ENCODE data around the gene IL17REL. TPM values are rescaled to one million over a fixed set of nuclear protein-coding genes. Genes with fewer than 3 reads are reported as not detected.

Gene IL17REL
- total RNA-seq, 4 donors from 2014 or later = 0.12 to 0.26 TPM; not detected in 2

- peaks cover 0 to 6% of the 10 kb centered on the region in 2 donors for H3K27me3 ChIP-seq
- no peak overlapping the region for H3K27ac ChIP-seq
- no peaks in the 10 kb centered on the region for H3K36me3 ChIP-seq
- DNase-seq = no peak
- TF ChIP-seq POLR2A (IDR thresholded peaks at IDR 0.05) (no peak), CTCF (IDR thresholded peaks at IDR 0.05) (no peak)
- no peaks in the 10 kb centered on the region for H3K4me1 ChIP-seq
- H3K9me3 ChIP-seq = no peaks in the 10 kb centered on the region
- intact Hi-C loops (cut with DNase I; ENCODE audit: low total_unique reads) = no loop called here
- no peak overlapping the region for H3K4me3 ChIP-seq
Measured at GRCh38 chr22:50002791-50003190, 9.8 kb downstream of the IL17REL start.

- no peak for DNase-seq
- Histone ChIP-seq H3K36me3 (no peaks in the 10 kb centered on the region), H3K27me3 (peaks cover 0 to 6% of the 10 kb centered on the region in 2 donors), H3K4me3 (no peak overlapping the region), H3K27ac (no peak overlapping the region), H3K9me3 (no peaks in the 10 kb centered on the region), H3K4me1 (no peaks in the 10 kb centered on the region)
- intact Hi-C loops (cut with DNase I; ENCODE audit: low total_unique reads) = no loop called here
- TF ChIP-seq POLR2A (IDR thresholded peaks at IDR 0.05) = no peak
- TF ChIP-seq CTCF (IDR thresholded peaks at IDR 0.05) = no peak
Measured at GRCh38 chr22:50001388-50002231, 11.0 kb downstream of the IL17REL start.

DNA sequence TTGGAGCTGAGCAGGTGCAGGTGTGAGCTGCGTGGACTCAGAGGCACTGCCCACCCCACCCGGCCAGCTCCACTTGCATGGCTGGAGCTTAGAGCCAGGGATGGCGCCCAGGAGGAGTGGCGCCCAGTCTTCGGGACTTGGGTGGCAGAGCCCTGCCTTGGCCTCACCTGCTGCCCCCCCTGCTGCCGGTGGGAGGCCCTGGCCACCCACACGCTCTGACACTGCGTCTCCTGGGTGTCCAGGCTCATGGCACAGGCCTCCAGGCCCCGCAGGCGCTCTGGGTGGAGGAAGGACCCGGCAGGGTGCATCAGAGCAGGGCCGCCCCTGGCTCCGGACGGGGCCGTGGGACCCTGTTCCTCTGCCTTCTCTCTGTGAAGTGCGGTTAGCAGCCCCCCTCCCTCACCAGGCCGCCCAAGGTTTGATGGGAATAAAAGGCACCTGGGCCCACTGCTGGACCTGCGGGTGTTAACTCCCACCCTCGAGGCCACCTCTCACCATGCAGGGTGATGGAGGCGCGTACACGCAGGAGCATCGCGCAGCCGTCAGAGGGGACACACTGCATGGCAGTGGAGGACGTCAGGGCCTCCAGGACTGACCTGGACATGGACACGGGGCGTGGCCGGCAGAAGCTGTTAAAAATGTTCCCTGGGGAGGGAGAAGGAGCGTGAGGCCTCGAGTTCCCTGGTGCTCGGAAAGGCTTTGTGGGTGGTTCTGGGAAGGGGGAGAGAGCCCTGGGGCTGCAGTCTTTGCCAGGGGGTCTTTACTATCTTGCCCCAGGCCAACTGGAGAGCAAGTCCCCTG is 11.8 kb downstream of the IL17REL start:
- Histone ChIP-seq H3K9me3 (no peaks in the 10 kb centered on the region), H3K27me3 (peaks cover 0 to 6% of the 10 kb centered on the region in 2 donors), H3K36me3 (no peaks in the 10 kb centered on the region), H3K4me1 (no peaks in the 10 kb centered on the region), H3K27ac (no peak overlapping the region), H3K4me3 (no peak overlapping the region)
- DNase-seq = no peak
- intact Hi-C loops (cut with DNase I; ENCODE audit: low total_unique reads) = no loop called here
- TF ChIP-seq POLR2A (IDR thresholded peaks at IDR 0.05) (no peak), CTCF (IDR thresholded peaks at IDR 0.05) (no peak)

DNA sequence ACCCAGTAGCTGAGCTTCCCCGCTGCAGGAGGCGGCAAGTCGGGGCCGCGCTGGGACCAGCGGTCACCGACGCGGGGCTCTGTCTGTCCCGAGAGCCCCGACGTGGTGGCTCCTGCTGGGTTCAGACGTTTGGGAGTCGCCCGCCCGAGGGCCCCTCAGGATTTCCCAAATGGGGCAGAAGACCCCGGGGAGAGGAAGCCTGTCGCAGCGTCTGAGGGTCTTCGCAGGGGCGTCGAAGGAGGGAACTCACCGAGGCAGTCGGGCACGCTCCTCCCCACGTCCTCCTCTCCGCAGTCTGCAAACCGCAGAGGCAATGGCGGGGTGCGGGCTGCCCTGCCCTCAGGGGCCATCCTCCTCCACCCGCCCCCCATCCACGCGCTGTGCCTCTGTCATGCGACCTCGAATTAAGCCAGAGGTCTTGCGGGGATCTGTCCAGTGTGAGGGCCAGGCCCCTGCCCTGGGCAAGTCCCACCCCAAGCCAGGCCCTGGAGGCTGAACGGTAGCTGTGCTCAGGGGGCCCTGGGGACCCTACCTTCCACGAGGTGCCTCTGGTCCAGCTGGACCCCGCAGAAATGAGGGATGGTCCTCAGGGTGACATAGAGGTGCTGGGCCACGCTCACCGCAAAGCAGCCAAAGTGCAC is 12.5 kb downstream of the IL17REL start:
- H3K4me3 ChIP-seq = no peak overlapping the region
- no peak for TF ChIP-seq POLR2A (IDR thresholded peaks at IDR 0.05)
- DNase-seq = no peak
- H3K27ac ChIP-seq = no peak overlapping the region
- peaks cover 0 to 6% of the 10 kb centered on the region in 2 donors for H3K27me3 ChIP-seq
- H3K9me3 ChIP-seq = no peaks in the 10 kb centered on the region
- no peaks in the 10 kb centered on the region for H3K36me3 ChIP-seq
- no peaks in the 10 kb centered on the region for H3K4me1 ChIP-seq
- intact Hi-C loops (cut with DNase I; ENCODE audit: low total_unique reads) = no loop called here

DNA sequence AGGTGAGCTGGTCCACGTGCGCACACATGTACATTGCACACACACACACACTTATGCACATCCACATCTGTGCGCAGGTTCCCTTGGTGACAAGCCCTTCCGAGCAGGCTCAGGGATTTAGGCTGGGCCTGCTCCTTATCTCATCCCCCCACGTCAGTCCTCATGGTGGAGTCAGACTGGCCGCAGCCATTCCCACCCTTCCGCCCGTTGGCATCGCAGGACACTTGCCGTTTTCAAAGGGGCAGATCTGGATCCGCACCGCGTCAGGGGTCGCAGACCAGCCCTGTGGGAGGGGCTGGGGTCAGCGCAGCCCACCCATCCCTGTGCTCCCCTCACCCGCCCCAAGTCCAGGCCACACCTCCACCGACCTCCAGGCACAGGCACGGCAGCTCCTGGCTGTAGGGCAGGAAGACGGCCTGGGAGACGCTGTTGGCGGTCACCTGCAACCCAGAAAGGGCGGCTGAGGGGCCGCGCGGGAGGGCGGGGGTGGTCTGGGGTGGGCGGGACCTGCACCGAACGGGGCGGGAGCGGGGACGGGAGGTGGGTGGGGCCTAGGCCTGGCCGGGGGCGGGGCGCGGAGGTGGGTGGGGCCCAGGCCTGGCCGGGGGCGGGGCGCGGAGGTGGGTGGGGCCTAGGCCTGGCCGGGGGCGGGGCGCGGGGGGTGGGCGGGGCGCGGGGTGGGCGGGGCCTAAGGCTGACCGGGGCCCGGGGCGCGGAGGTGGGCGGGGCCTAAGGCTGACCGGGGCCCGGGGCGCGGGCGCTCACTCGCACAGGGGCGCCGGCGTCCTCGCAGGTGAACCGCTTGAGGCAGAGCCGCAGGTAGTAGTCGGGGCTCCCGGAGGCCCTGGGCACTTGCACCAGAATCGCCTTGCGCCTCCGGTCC is 13.3 kb downstream of the IL17REL start:
- intact Hi-C loops (cut with DNase I; ENCODE audit: low total_unique reads) = no loop called here
- H3K27ac ChIP-seq = no peak overlapping the region
- TF ChIP-seq CTCF (IDR thresholded peaks at IDR 0.05) (no peak), POLR2A (IDR thresholded peaks at IDR 0.05) (no peak)
- no peaks in the 10 kb centered on the region for H3K36me3 ChIP-seq
- DNase-seq = no peak
- no peaks in the 10 kb centered on the region for H3K4me1 ChIP-seq
- no peak overlapping the region for H3K4me3 ChIP-seq
- no peaks in the 10 kb centered on the region for H3K9me3 ChIP-seq
- H3K27me3 ChIP-seq = peaks cover 0 to 6% of the 10 kb centered on the region in 2 donors
